ENCODE results near the gene PIK3AP1. TPM values are rescaled to one million over a fixed set of nuclear protein-coding genes. Genes with fewer than 3 reads are reported as not detected.

PIK3AP1 gene
- total RNA-seq, 6 donors from 2014 or later: 22.0 to 64.8 (median 34.6) TPM

GRCh38 chr10:96647466-96647865 is 72.8 kb downstream of the PIK3AP1 start:
- DNase-seq: no peak
- 68 to 70% methylated on average over 6 of the region's 6 CpGs for WGBS, 2 donors

GRCh38 chr10:96646751-96647166 is 73.6 kb downstream of the PIK3AP1 start:
- 67 to 71% methylated on average over 3 of the region's 3 CpGs for WGBS, 2 donors
- no peak for ATAC-seq (ENCODE audit: low FRiP score in 2 of 2)
- H3K27ac ChIP-seq: peak overlapping the region in 3 of 4 donors; percentile 21 to 58 (median 21)

More at GRCh38 chr10:96647466-96647865, 72.8 kb downstream of the PIK3AP1 start:
- Histone ChIP-seq H3K9me3 (no peaks in the 10 kb centered on the region), H3K27me3 (no peaks in the 10 kb centered on the region), H3K36me3 (peaks cover 0 to 4% (median 0%) of the 10 kb centered on the region in 4 donors), H3K27ac (peak overlapping the region in 3 of 4 donors; percentile 4 to 59 (median 46)), H3K4me3 (no peak overlapping the region), H3K4me1 (peaks cover 3 to 11% (median 5%) of the 10 kb centered on the region in 4 donors)
- no peak for TF ChIP-seq POLR2A (IDR thresholded peaks at IDR 0.05)
- no peak for TF ChIP-seq CTCF (IDR thresholded peaks at IDR 0.05)
- TF ChIP-seq POLR2AphosphoS5 (IDR thresholded peaks at IDR 0.05): no peak
- no peak for TF ChIP-seq EP300 (IDR thresholded peaks at IDR 0.05)
- ATAC-seq (ENCODE audit: low FRiP score in 2 of 2): no peak

GRCh38 chr10:96646301-96646700 is 74.0 kb downstream of the PIK3AP1 start:
- WGBS, 2 donors: 60 to 84% methylated on average over 4 of the region's 4 CpGs
- Histone ChIP-seq H3K9me3 (no peaks in the 10 kb centered on the region), H3K4me3 (no peak overlapping the region), H3K27ac (peak overlapping the region; percentile 34 to 75 (median 54)), H3K27me3 (no peaks in the 10 kb centered on the region), H3K36me3 (peaks cover 0 to 4% (median 0%) of the 10 kb centered on the region in 4 donors), H3K4me1 (peaks cover 0 to 11% (median 4%) of the 10 kb centered on the region in 4 donors)
- no peak for DNase-seq
- ATAC-seq (ENCODE audit: low FRiP score in 2 of 2): no peak
- no peak for TF ChIP-seq EP300 (IDR thresholded peaks at IDR 0.05)
- no peak for TF ChIP-seq CTCF (IDR thresholded peaks at IDR 0.05)
- no peak for TF ChIP-seq POLR2AphosphoS5 (IDR thresholded peaks at IDR 0.05)
- TF ChIP-seq POLR2A (IDR thresholded peaks at IDR 0.05): no peak

More at GRCh38 chr10:96646751-96647166, 73.6 kb downstream of the PIK3AP1 start:
- TF ChIP-seq POLR2AphosphoS5 (IDR thresholded peaks at IDR 0.05): no peak
- TF ChIP-seq EP300 (IDR thresholded peaks at IDR 0.05): no peak
- no peak for TF ChIP-seq CTCF (IDR thresholded peaks at IDR 0.05)
- no peak for TF ChIP-seq POLR2A (IDR thresholded peaks at IDR 0.05)
- no peak overlapping the region for H3K4me3 ChIP-seq
- no peak for DNase-seq
- H3K4me1 ChIP-seq: peaks cover 3 to 11% (median 5%) of the 10 kb centered on the region in 4 donors
- H3K9me3 ChIP-seq: no peaks in the 10 kb centered on the region
- peaks cover 0 to 4% (median 0%) of the 10 kb centered on the region in 4 donors for H3K36me3 ChIP-seq
- H3K27me3 ChIP-seq: no peaks in the 10 kb centered on the region

- Histone ChIP-seq H3K4me1 (peaks cover 0 to 11% (median 4%) of the 10 kb centered on the region in 4 donors), H3K27me3 (no peaks in the 10 kb centered on the region), H3K4me3 (no peak overlapping the region), H3K27ac (peak overlapping the region; percentile 34 to 75 (median 54)), H3K36me3 (peaks cover 0 to 4% (median 0%) of the 10 kb centered on the region in 4 donors), H3K9me3 (no peaks in the 10 kb centered on the region)
- DNase-seq (peak in 1 of 2 donors; percentile 60), ATAC-seq (ENCODE audit: low FRiP score in 2 of 2) (peak; percentile 24 to 82)
- TF ChIP-seq POLR2AphosphoS5 (IDR thresholded peaks at IDR 0.05): no peak
- peak in 1 of 4 donors; percentile 40 for TF ChIP-seq POLR2A (IDR thresholded peaks at IDR 0.05)
- no peak for TF ChIP-seq CTCF (IDR thresholded peaks at IDR 0.05)
- no peak for TF ChIP-seq EP300 (IDR thresholded peaks at IDR 0.05)
- WGBS, 2 donors: 74 to 87% methylated on average over 10 to 12 of the region's 13 CpGs
These were observed 75.1 kb downstream of the PIK3AP1 start for GRCh38 chr10:96645191-96645721.

Data from upper lobe of left lung (tissue), 6 donors.